GM21390 (cell line): ENCODE measurements around the gene MAP4K2.

Source experiments
- ATAC-seq: cut with Tn5 transposase; IDR thresholded peaks from one replicate; pipeline ENCODE4 v1.9.1; 2021; ENCODE audit not compliant: unreplicated experiment

Gene MAP4K2

GRCh38 chr11:64755681-64756361 is 47.2 kb downstream of the MAP4K2 start:
- ATAC-seq: no peak

GRCh38 chr11:64754919-64755662 is 47.9 kb downstream of the MAP4K2 start:
- ATAC-seq: no peak

DNA sequence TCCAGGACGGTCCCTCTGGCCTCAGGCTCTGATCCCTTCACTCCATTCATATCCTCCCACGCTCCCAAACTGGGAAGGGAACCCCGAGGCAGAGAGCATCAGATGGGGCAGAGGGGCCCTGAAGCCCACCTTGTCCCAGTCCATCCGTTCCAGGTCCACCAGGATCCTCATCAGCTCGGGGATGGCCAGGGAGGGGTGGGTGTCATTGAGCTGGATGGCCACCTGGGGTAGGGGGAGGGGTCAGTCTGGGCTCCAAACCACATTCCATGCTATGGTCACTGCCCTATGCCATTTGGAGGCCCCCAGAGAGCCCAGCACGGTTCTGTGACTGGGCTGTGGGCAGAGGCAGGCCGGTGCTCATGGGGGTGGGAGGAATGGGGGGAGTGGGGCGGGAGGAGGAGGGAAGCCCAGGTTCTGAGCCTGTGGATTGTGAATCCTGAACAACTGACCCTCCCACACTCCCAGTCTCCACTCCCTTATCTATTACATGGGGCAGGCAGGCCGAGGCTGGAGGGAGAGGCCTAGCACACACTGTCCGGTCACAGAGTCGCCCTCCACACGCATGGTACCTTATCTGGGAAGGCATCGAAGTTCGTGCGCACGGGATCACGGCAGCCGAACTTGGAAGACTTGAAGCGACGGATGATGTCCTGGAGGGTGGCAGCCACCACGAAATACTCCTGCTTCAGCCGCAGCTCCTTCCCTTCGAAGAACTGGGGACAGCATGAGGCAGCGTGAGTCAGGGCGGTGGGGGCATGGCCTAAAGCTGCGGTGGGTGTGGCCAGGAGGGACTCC is 48.7 kb downstream of the MAP4K2 start:
- no peak for ATAC-seq

GRCh38 chr11:64753380-64754123 is 49.5 kb downstream of the MAP4K2 start:
- ATAC-seq: no peak

- no peak for ATAC-seq
These were observed 50.0 kb downstream of the MAP4K2 start for GRCh38 chr11:64753019-64753379.

GRCh38 chr11:64752175-64752970 is 50.6 kb downstream of the MAP4K2 start:
- ATAC-seq: no peak

- ATAC-seq: no peak
These were observed 51.4 kb downstream of the MAP4K2 start for GRCh38 chr11:64751580-64751979.

GRCh38 chr11:64751136-64751535 is 51.9 kb downstream of the MAP4K2 start:
- ATAC-seq: no peak

- ATAC-seq: no peak
These were observed 52.5 kb downstream of the MAP4K2 start for GRCh38 chr11:64750361-64751054.

DNA sequence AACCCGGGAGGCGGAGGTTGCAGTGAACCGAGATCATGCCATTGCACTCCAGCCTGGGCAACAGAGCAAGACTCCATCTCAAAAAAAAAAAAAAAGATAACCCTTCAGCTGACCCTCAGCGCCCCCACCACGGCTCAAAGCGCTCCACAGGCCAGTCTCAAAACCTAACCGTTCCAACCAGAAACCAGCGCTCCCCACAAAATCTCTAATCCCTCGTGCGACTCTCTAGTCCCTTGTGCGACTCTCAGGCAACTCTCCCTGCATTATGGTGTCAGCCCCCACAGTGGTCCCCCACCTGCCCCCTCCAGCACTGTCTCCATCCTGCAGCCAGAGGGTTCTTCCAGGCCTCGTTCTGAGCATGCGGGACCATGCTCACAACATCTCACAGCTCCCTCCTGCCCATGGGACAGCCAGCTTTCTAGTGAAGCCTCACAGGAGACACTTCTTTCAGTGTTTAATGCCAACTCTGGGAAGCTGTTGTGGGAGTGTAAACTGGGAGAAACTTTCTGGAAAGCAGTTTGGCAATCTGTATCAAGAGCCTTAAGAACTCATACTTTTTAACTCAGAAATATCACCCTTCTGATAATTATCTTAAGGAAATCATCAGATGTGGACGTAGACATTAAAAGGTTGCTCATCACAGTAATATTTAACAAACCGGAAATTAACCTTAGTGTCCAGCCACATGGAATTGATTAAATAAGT is 54.9 kb downstream of the MAP4K2 start:
- no peak for ATAC-seq

DNA sequence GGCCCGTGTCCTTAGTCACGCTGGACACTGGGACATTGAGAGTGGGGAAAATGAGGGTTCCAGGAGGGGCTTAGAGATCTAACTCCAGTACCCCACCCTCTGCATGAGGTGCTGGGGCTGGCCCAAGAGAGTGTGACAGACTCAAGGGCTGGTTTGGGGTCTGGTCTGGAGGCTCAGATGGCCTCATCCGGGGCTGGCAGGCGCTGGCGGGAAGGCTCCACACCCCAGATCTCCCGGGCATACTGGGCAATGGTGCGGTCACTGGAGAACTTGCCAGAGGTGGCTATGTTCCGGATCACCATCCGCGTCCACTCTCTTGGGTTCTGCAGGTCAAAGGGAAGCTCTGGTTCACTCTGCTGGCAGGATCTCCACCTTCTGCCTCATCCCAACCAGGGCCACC is 56.5 kb downstream of the MAP4K2 start:
- ATAC-seq: no peak

DNA sequence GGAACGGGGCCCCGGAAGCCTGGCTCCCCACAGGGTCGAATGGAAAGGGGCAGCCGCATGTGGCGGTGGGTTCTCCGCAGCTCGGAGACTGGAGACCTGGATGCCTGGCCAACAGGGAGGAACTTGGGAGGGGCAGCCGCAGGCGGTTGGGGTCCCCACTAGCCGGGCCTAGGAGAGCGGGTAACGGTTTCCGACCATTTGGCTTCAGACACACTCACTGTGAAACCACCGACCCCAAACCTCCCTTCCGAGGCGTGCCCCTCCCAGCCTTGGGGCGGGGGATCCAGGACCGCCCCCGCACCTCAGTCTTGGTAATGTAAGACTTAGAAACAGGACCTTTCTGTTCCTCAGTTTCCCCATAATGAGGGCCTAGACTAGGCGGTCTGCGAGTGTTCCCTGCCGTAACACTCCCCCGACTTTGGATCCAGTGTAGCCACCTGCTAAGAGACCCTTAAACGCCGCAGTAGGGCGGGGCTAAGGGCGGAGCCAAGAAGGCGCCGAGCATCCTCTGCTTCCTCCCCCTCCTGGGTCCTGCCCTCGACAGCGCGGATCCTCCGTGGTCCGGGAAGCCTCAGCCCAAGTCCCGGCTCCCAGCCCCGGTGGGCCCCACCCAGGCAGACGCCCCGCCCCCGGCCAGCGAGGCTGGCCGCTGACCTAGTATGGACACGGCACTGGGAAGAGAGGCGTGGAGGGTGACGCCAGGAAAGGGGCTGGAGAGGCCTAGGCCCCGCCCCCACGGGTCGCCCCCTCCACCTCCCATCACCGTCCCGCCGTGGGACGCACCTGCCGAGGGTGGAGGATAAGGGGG is 57.3 kb downstream of the MAP4K2 start:
- ATAC-seq: no peak

DNA sequence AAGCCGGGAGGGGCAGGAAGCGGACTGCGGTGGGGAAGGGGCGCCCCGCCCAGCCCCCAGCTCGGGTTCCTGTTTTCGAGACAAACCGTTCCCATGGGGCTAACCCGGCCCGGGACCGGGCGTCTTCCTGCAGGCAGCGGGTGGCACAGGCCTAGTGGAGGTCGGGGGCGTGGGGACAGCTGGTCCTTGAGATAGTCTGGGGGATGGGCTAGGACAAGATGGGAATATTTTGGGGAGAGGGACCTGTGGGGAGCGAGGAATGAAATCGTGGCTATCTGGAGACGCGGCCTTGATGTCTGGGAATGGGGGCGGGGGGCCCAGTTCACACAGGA is 57.9 kb downstream of the MAP4K2 start:
- ATAC-seq: no peak

DNA sequence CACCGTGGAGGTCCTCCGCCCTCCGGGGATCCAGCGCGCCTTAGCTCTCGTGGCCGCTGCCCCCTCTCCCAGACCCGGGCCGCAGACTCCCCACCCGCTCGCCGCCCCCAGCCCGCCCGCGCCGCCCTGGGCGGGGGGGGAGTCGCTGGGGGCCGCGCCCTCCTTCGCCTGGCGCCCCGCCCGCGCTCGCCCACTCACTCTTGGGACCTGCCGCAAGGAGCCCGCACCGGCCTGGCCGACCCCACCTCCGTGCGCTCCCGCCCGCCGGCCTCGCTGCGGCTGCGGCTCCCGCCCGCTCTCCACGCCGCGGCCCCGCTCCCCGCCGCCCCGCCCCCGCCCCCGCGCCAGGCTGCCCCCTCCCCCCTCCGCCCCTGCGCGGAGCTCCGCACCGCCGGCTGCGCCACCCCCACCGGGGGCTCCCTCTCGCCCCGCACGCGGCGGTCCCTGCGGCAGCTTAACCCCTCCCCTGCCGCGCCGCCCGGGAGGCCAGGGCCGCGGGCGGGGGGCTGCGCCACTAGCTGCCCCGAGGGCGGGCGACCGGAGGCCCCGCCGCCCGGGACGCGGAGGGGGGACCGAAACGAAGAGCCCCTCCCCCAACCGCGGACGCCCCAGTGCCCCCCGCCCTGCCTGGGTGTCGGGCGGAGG is 58.3 kb downstream of the MAP4K2 start:
- ATAC-seq: no peak

- no peak for ATAC-seq
These were observed 59.1 kb downstream of the MAP4K2 start, which contains the start of gene RASGRP2 for GRCh38 chr11:64743591-64744543. Gene RASGRP2, minus strand, starts transcription at chr11:64744142. Its CDS starts 1,276 bp downstream, at chr11:64742866.

DNA sequence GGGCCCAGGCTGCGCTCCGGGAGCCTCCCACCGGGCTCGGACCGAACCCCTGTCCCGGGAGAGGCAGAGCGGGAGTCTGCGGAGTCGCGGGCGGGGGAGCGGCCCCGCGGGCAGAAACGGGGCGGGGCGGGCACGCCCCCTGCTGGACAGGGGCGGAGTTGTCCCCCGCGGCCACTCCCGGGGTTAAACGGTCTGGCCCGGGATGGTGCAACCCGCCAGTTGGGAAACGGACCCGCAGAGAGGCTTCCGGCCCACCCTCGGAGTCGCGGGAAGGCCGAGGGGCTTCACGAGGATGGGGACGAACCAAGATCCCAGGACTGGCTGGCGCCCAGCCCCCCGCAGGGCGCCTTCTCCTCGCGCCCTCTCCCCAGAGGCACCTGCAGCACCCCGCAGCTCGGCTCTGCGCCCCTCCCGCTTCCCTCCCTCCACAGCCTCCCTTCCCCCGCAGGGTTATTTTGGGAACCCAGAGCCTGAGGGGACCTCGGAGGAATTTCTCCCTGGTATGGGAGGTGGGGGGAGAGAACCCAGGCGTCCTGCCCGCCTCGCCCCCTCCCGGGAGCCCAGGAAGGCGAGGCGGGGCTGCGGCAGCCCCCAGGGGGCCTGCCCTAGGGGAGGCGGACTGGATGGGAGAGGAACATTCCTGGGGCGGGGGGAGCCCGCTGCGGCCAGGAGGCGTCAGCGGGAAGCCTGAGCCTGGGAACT is 60.0 kb downstream of the MAP4K2 start:
- no peak for ATAC-seq
